Gastroesophageal sphincter (tissue), 4 donors: ENCODE data around the gene RSPO1. TPM values are rescaled to one million over a fixed set of nuclear protein-coding genes. Genes with fewer than 3 reads are reported as not detected.

Experiments
- ATAC-seq: fragments of 150-250 bp; one replicate; pipeline ENCODE4 v1.9.1; 2016; ENCODE audit warnings: mild to moderate bottlenecking, moderate library complexity
- H3K27ac ChIP-seq, 4 donors: fragments of 200-600 bp; sonication (generic) in 3 of 4; 1 replicate in 3 of 4; 2 replicates in 1 of 4; pipeline ENCODE4 v1.5.1; 2016 to 2019
- H3K27me3 ChIP-seq: fragments of 200-600 bp; sonication (generic); one replicate; pipeline ENCODE4 v1.5.1; 2019
- H3K36me3 ChIP-seq, 2 donors: fragments of 200-600 bp; sonication (generic); one replicate each; pipeline ENCODE4 v1.5.1; 2019; ENCODE audit warnings: control low read depth in 1 of 2
- H3K4me1 ChIP-seq, 3 donors: fragments of 200-600 bp; sonication (generic); 1 replicate in 2 of 3; 2 replicates in 1 of 3; pipeline ENCODE4 v1.5.1; 2016 to 2019; ENCODE audit warnings: control low read depth in 2 of 3
- H3K4me3 ChIP-seq, 2 donors: fragments of 200-600 bp; sonication (generic); one replicate each; pipeline ENCODE4 v1.5.1; 2019; ENCODE audit warnings: mild to moderate bottlenecking in 1 of 2, moderate library complexity in 1 of 2
- H3K9me3 ChIP-seq, 3 donors: fragments of 200-600 bp; sonication (generic); one replicate each; pipeline ENCODE4 v1.5.1; 2017 to 2019; ENCODE audit warnings: control low read depth in 2 of 3
- EP300 ChIP-seq: sonication (generic); formaldehyde crosslinking; IDR thresholded peaks from one replicate; pipeline ENCODE4 v1.6.1; 2017; ENCODE audit warnings: antibody characterized with exemption, mild to moderate bottlenecking
- POLR2A ChIP-seq, 2 donors: fragments of 450-650 bp; IDR thresholded peaks; one replicate each; pipeline ENCODE4 v1.6.1; 2017; ENCODE audit warnings: antibody characterized with exemption in 2 of 2, mild to moderate bottlenecking in 2 of 2, moderate library complexity in 1 of 2
- POLR2AphosphoS5 ChIP-seq: sonication (generic); formaldehyde crosslinking; IDR thresholded peaks from one replicate; pipeline ENCODE4 v1.6.1; 2017; ENCODE audit warnings: antibody characterized with exemption
- WGBS, 2 donors: methylation state at CpG; one replicate each; pipeline ENCODE4 v1.1.5; 2018; ENCODE audit warnings: low coverage in 1 of 2; 5-methylcytosine and 5-hydroxymethylcytosine counted together
- total RNA-seq, 4 donors: library from RNA; depleted of rRNA; stranded (reverse); fragments of >200 nt; gene quantifications; one replicate each; pipeline ENCODE4 v1.1.0, GENCODE V29; 2016
- TF ChIP-seq, protein P1 (sequence below), 4 experiments: fragments of 200-600 bp in 2 of 4; fragments of 450-650 bp in 2 of 4; sonication (generic) in 1 of 4; IDR thresholded peaks; one replicate each; pipeline ENCODE4 v1.5.1; 2017 to 2019; ENCODE audit warnings: antibody characterized with exemption in 4 of 4, mild to moderate bottlenecking in 2 of 4, moderate library complexity in 2 of 4

RSPO1 gene
- total RNA-seq, 4 donors from 2014 or later, result 0.47 to 4.0 (median 2.5) TPM

DNA sequence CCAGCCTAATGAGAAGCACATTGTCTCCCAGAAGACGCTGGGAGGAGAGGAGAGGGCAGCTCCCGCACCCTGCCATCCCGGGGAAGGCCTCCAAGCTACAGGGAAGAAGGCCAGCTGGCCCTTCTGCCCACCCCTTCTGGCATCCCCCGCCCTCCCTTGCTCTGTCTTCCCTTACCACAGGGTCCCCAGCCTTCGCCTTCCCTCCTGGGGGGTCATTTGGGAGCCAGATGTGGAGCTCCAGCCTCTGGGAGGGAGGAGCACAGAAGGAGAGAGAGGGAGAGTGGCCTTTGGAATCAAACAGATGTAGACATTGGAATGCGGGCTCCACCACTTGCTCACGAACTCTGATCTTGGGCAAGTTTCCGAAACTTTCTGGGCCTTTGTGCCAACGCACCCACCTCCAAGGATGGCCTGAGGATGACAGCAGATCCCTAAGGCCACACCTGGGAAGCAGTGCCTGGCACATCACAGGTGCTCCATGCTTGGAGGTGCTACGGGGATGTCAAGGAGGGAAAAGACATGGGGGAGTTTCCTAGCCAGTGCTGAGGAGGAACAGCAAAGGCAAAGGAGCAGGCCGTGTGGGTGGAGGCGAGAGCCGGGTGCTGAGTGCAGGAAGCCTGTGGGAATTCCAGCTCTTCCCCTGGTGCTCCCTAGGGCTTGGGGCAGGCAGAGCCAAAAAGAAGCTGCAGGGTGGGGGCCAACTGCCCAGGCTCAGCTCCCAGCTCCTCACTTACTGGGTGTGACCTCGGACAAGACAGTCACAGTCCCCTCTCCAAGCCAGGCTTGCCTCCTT lies 23.1 kb upstream of the RSPO1 start:
- no peaks in the 10 kb centered on the region for H3K4me1 ChIP-seq
- no peak overlapping the region for H3K4me3 ChIP-seq
- TF ChIP-seq POLR2AphosphoS5, result no peak
- TF ChIP-seq, protein P1, sequence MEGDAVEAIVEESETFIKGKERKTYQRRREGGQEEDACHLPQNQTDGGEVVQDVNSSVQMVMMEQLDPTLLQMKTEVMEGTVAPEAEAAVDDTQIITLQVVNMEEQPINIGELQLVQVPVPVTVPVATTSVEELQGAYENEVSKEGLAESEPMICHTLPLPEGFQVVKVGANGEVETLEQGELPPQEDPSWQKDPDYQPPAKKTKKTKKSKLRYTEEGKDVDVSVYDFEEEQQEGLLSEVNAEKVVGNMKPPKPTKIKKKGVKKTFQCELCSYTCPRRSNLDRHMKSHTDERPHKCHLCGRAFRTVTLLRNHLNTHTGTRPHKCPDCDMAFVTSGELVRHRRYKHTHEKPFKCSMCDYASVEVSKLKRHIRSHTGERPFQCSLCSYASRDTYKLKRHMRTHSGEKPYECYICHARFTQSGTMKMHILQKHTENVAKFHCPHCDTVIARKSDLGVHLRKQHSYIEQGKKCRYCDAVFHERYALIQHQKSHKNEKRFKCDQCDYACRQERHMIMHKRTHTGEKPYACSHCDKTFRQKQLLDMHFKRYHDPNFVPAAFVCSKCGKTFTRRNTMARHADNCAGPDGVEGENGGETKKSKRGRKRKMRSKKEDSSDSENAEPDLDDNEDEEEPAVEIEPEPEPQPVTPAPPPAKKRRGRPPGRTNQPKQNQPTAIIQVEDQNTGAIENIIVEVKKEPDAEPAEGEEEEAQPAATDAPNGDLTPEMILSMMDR (IDR thresholded peaks at IDR 0.05), result no peak
- no peak for TF ChIP-seq POLR2A (IDR thresholded peaks at IDR 0.05)
- TF ChIP-seq EP300, result no peak
- H3K36me3 ChIP-seq, result no peaks in the 10 kb centered on the region
- peaks cover 64% of the 10 kb centered on the region for H3K27me3 ChIP-seq
- WGBS, 2 donors, result 57 to 58% methylated on average over 2 to 5 of the region's 14 CpGs
- no peak overlapping the region for H3K27ac ChIP-seq
- ATAC-seq, result no peak
- H3K9me3 ChIP-seq, result no peaks in the 10 kb centered on the region

DNA sequence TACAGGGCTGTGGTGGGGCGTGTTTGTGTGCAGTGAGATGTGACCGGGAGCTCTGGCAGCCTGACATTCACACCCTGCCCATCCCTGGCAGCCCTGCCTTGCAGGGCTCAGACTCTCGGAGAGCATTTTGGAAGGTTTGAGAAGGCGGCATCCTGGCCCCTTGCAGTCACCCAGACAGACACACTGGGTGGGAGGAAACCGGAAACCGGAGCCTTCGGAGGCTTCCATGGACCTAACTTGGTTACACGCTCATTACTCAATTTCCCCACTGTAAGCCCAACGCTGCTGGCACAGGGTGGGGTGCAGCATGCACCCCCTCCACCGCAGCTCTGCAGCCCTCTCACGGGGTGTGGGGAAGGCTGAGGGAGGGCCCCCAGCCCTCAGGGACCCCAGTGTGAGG lies 22.2 kb upstream of the RSPO1 start:
- no peaks in the 10 kb centered on the region for H3K36me3 ChIP-seq
- no peaks in the 10 kb centered on the region for H3K9me3 ChIP-seq
- H3K4me1 ChIP-seq, result no peaks in the 10 kb centered on the region
- no peak overlapping the region for H3K27ac ChIP-seq
- ATAC-seq, result no peak
- WGBS, 2 donors, result no CpG with 5 or more reads among the region's 11 CpGs
- TF ChIP-seq POLR2A (IDR thresholded peaks at IDR 0.05) (no peak), POLR2AphosphoS5 (no peak), EP300 (no peak)
- TF ChIP-seq, protein P1 (IDR thresholded peaks at IDR 0.05), result no peak
- no peak overlapping the region for H3K4me3 ChIP-seq
- peaks cover 55% of the 10 kb centered on the region for H3K27me3 ChIP-seq

DNA sequence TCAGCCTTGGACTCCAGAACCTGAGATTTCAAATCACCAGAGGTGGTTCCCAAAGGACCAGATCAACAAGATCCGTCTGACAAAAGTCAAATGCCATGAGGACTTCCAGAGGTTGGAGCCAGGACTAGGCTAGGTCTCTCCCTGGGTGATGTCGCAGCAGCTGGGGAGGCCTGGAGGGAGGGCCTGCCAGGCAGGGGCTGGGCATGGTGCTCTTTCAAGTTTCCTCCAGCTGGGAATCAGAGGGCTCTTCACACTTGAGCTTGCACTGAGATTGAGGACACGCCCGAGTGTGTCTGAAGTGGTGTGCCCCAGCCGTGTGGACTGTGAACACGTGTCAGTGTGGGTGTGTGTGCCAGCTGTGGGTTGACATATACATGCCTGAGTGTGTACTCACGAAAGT lies 21.3 kb upstream of the RSPO1 start:
- ATAC-seq, result no peak
- H3K4me3 ChIP-seq, result no peak overlapping the region
- H3K27me3 ChIP-seq, result peaks cover 47% of the 10 kb centered on the region
- WGBS, 2 donors, result 67 to 100% methylated on average over 1 to 3 of the region's 7 CpGs
- H3K4me1 ChIP-seq, result no peaks in the 10 kb centered on the region
- no peak overlapping the region for H3K27ac ChIP-seq
- no peak for TF ChIP-seq POLR2A (IDR thresholded peaks at IDR 0.05)
- TF ChIP-seq, protein P1 (IDR thresholded peaks at IDR 0.05), result no peak
- TF ChIP-seq EP300, result no peak
- TF ChIP-seq POLR2AphosphoS5, result no peak
- no peaks in the 10 kb centered on the region for H3K36me3 ChIP-seq
- no peaks in the 10 kb centered on the region for H3K9me3 ChIP-seq

DNA sequence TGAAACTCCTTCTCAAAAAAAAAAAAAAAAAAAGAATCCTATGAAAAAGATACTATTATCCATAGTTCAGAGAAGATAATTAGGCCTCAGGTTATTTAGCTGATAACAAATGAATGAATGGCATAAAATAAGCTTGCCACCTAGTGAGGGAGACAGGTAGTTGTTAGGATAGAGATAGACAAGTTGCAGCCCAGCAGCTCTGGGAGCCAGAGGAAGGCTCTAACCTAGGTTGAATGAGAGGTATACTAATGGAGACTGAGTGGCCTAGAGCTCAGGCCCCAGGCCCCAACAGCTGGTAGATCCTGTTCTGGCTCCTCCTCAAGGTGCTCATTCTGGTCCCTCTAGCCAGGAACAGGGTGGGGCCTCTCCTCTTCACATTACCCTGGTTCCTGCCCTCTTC lies 20.6 kb upstream of the RSPO1 start:
- Histone ChIP-seq H3K4me1 (no peaks in the 10 kb centered on the region), H3K4me3 (no peak overlapping the region), H3K36me3 (no peaks in the 10 kb centered on the region), H3K27me3 (peaks cover 39% of the 10 kb centered on the region), H3K9me3 (no peaks in the 10 kb centered on the region), H3K27ac (no peak overlapping the region)
- no peak for ATAC-seq
- TF ChIP-seq, protein P1 (IDR thresholded peaks at IDR 0.05), result no peak
- no peak for TF ChIP-seq POLR2AphosphoS5
- no peak for TF ChIP-seq POLR2A (IDR thresholded peaks at IDR 0.05)
- no peak for TF ChIP-seq EP300

DNA sequence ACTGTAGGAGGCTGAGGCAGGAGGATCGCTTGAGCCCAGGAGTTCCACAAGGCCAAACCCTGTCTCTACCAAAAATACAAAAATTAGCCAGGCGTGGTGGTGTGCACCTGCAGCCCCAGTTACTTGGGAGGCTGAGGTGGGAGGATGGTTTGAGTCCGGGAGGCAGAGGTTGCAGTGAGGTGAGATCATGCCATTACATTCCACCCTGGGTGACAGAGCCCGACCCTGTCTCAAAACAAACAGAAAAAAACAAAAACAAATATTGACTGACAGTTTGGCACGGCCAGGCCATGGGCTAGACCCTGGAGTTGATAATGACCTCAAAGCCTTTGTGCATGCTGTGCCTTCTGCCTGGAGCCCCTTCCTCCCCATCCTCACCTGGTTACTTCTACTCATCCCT lies 19.2 kb upstream of the RSPO1 start:
- Histone ChIP-seq H3K4me3 (no peak overlapping the region), H3K27ac (no peak overlapping the region), H3K4me1 (no peaks in the 10 kb centered on the region), H3K9me3 (no peaks in the 10 kb centered on the region), H3K27me3 (peaks cover 37% of the 10 kb centered on the region), H3K36me3 (no peaks in the 10 kb centered on the region)
- 45 to 83% methylated on average over 2 to 4 of the region's 5 CpGs for WGBS, 2 donors
- ATAC-seq, result no peak
- TF ChIP-seq, protein P1 (IDR thresholded peaks at IDR 0.05), result no peak
- TF ChIP-seq EP300 (no peak), POLR2A (IDR thresholded peaks at IDR 0.05) (no peak), POLR2AphosphoS5 (no peak)
